IPS-NIHi11 (cell line): ENCODE measurements around the gene SCN2B.
"Not testable (repeated sequence)": the region's sequence is repeated elsewhere in the genome, so short reads cannot be mapped to it uniquely, and the experiment has no call there.

Source experiments
- DNase-seq: peaks from one replicate; pipeline ENCODE4 v3.0.0; 2012; ENCODE audit warnings: mixed read lengths, low spot score

Gene SCN2B

GRCh38 chr11:118206391-118207031 is 30.1 kb upstream of the SCN2B start:
- peak; percentile 18 for DNase-seq

- no peak for DNase-seq
Measured at GRCh38 chr11:118205606-118206378, 29.4 kb upstream of the SCN2B start.

GRCh38 chr11:118202599-118203422 is 26.4 kb upstream of the SCN2B start:
- DNase-seq, result no peak

- no peak for DNase-seq
Measured at GRCh38 chr11:118201966-118202365, 25.5 kb upstream of the SCN2B start.

GRCh38 chr11:118200901-118201680 is 24.7 kb upstream of the SCN2B start:
- DNase-seq, result no peak

GRCh38 chr11:118200497-118200896 is 24.1 kb upstream of the SCN2B start:
- DNase-seq, result no peak

- no peak for DNase-seq
Measured at GRCh38 chr11:118199135-118199534, 22.7 kb upstream of the SCN2B start.

- peak; percentile 86 for DNase-seq
Measured at GRCh38 chr11:118198370-118198769, 21.9 kb upstream of the SCN2B start.

- peak; percentile 23 for DNase-seq
Measured at GRCh38 chr11:118194835-118195627, 18.6 kb upstream of the SCN2B start.

- DNase-seq, result no peak
Measured at GRCh38 chr11:118193910-118194566, 17.6 kb upstream of the SCN2B start.

- not testable (repeated sequence) for DNase-seq
Measured at GRCh38 chr11:118192817-118193216, 16.4 kb upstream of the SCN2B start.

- DNase-seq, result not testable (repeated sequence)
Measured at GRCh38 chr11:118190942-118191506, 14.6 kb upstream of the SCN2B start.

GRCh38 chr11:118186346-118187107 is 10.1 kb upstream of the SCN2B start:
- no peak for DNase-seq

- DNase-seq, result no peak
Measured at GRCh38 chr11:118184784-118185579, 8.5 kb upstream of the SCN2B start.

GRCh38 chr11:118183691-118184090 is 7.3 kb upstream of the SCN2B start:
- DNase-seq, result not testable (repeated sequence)

GRCh38 chr11:118180300-118180703 is 3.9 kb upstream of the SCN2B start:
- peak; percentile 67 for DNase-seq

GRCh38 chr11:118176778-118177134 is 317 bp upstream of the SCN2B start:
- no peak for DNase-seq
